HCT116 (cell line): Measurements from ENCODE around the gene MINAR1. TPM values are rescaled to one million over a fixed set of nuclear protein-coding genes. Genes with fewer than 3 reads are reported as not detected.

ENCODE experiments used
- ATAC-seq: fragments of 200-7000 bp; cut with Tn5 transposase; 2 replicates; pipeline ENCODE4 v1.9.1; 2020; ENCODE audit warnings: mild to moderate bottlenecking, moderate library complexity
- BruUV-seq: library from RNA; stranded (reverse); fragments of 400-500 nt; replicated peaks from 2 replicates; lab custom pipeline; 2021; lab: Mats Ljungman, UMichigan
- CTCF ChIA-PET: fragments of 300-600 bp; sonication (Branson Sonifier 250); formaldehyde crosslinking; loops from one replicate; lab custom pipeline; 2021; ENCODE audit warnings: antibody characterized with exemption; lab: Charles Lee
- POLR2A ChIA-PET: fragments of 300-600, 350-600 bp; sonication (Branson Sonifier 250); formaldehyde crosslinking; loops from one replicate; lab custom pipeline; 2021; ENCODE audit warnings: antibody characterized with exemption; lab: Charles Lee
- RAD21 ChIA-PET, 2 experiments: fragments of 300-600 bp; sonication (Branson Sonifier 250); formaldehyde crosslinking; loops; one replicate each; lab custom pipeline; 2023; ENCODE audit warnings: low total read pairs in 2 of 2; ENCODE audit not compliant: uncharacterized antibody in 2 of 2, unreplicated experiment in 2 of 2, low non-redundant PET in 1 of 2; lab: Charles Lee
- DNase-seq: peaks from one replicate; pipeline ENCODE4 v3.0.0-alpha.2; 2010; ENCODE audit warnings: low read depth, low spot score
- H2AFZ ChIP-seq: fragments of 200-600 bp; shearing (Covaris generic), sonication (generic); 2 replicates; pipeline ENCODE4 v1.6.1; 2017; ENCODE audit warnings: low read depth, mixed run types, mixed read lengths, antibody characterized with exemption, low read length; ENCODE audit not compliant: poor library complexity, severe bottlenecking
- H3K27ac ChIP-seq: 2 replicates; pipeline ENCODE4 v1.5.1; 2012; ENCODE audit warnings: low read depth, low read length
- H3K27me3 ChIP-seq: fragments of 200-600 bp; sonication (generic); 2 replicates; pipeline ENCODE4 v1.6.1; 2016; ENCODE audit warnings: mixed run types, low read length, mixed read lengths; ENCODE audit not compliant: insufficient read depth
- H3K36me3 ChIP-seq, 2 experiments: fragments of 200-500 bp in 1 of 2; fragments of 200-600 bp in 1 of 2; sonication (Bioruptor generic) in 1 of 2; sonication (generic) in 1 of 2; 2 replicates each; pipeline versions ENCODE4 v1.5.1 to v1.6.1; 2014 to 2016; ENCODE audit warnings: low read length in 2 of 2, inconsistent platforms in 1 of 2, mixed read lengths in 1 of 2, mixed run types in 1 of 2; ENCODE audit not compliant: insufficient read depth in 2 of 2, control insufficient read depth in 1 of 2
- H3K4me1 ChIP-seq, 2 experiments: fragments of 200-600 bp in 1 of 2; sonication (generic) in 1 of 2; 2 replicates each; pipeline versions ENCODE4 v1.5.1 to v1.6.1; 2012 to 2017; ENCODE audit warnings: low read length in 2 of 2, inconsistent platforms in 1 of 2, mild to moderate bottlenecking in 1 of 2, mixed read lengths in 1 of 2, mixed run types in 1 of 2, moderate library complexity in 1 of 2; ENCODE audit not compliant: insufficient read depth in 2 of 2, control insufficient read depth in 1 of 2
- H3K4me2 ChIP-seq: fragments of 200-600 bp; sonication (generic); 2 replicates; pipeline ENCODE4 v1.6.1; 2017; ENCODE audit warnings: mixed run types, low read length, mixed read lengths
- H3K4me3 ChIP-seq, 2 experiments: fragments of 200-600 bp in 1 of 2; sonication (generic) in 1 of 2; replicated peaks in 1 of 2; 2 replicates each; pipeline ENCODE4 v1.5.1; 2011 to 2016; ENCODE audit warnings: low read length in 2 of 2, control low read depth in 1 of 2, low read depth in 1 of 2, mild to moderate bottlenecking in 1 of 2, mixed read lengths in 1 of 2, mixed run types in 1 of 2
- H3K79me2 ChIP-seq: fragments of 200-600 bp; sonication (generic); 2 replicates; pipeline ENCODE4 v1.6.1; 2017; ENCODE audit warnings: mild to moderate bottlenecking, mixed run types, low read length, moderate library complexity, mixed read lengths; ENCODE audit not compliant: insufficient read depth
- H3K9ac ChIP-seq: fragments of 200-600 bp; sonication (generic); 2 replicates; pipeline ENCODE4 v1.6.1; 2016; ENCODE audit warnings: low read length, mixed read lengths
- H3K9me2 ChIP-seq: fragments of 200-600 bp; sonication (generic), shearing (Covaris generic); 2 replicates; pipeline ENCODE4 v1.6.1; 2017; ENCODE audit warnings: mixed run types, mild to moderate bottlenecking, moderate library complexity; ENCODE audit not compliant: insufficient read depth
- H3K9me3 ChIP-seq, 2 experiments: fragments of 200-500 bp in 1 of 2; fragments of 200-600 bp in 1 of 2; sonication (Bioruptor generic) in 1 of 2; sonication (generic) in 1 of 2; 2 replicates each; pipeline ENCODE4 v1.6.1; 2014 to 2017; ENCODE audit warnings: low read length in 2 of 2, mixed read lengths in 2 of 2, inconsistent platforms in 1 of 2, low read depth in 1 of 2, mild to moderate bottlenecking in 1 of 2, mixed run types in 1 of 2, moderate library complexity in 1 of 2; ENCODE audit not compliant: control insufficient read depth in 1 of 2, insufficient read depth in 1 of 2
- H4K20me1 ChIP-seq: fragments of 200-600 bp; sonication (generic), shearing (Covaris generic); 2 replicates; pipeline ENCODE4 v1.6.1; 2017; ENCODE audit warnings: mixed run types, mild to moderate bottlenecking, moderate library complexity; ENCODE audit not compliant: insufficient read depth
- CBX3 ChIP-seq: IDR thresholded peaks from 2 replicates; pipeline ENCODE4 v1.6.1; 2012; ENCODE audit warnings: low read depth
- CEBPB ChIP-seq: IDR thresholded peaks from 2 replicates; pipeline ENCODE4 v1.6.1; 2012; ENCODE audit warnings: low read depth
- CTCF ChIP-seq, 3 experiments: fragments of 200-600 bp in 1 of 3; sonication (generic) in 1 of 3; IDR thresholded peaks in 2 of 3; conservative IDR thresholded peaks in 1 of 3; 2 replicates each; pipeline ENCODE4 v1.5.1; 2012 to 2017; ENCODE audit warnings: low read depth in 2 of 3, low read length in 2 of 3, antibody characterized with exemption in 1 of 3, borderline replicate concordance in 1 of 3, control low read depth in 1 of 3, mild to moderate bottlenecking in 1 of 3, mixed read lengths in 1 of 3, mixed run types in 1 of 3, moderate library complexity in 1 of 3; ENCODE audit not compliant: insufficient read depth in 1 of 3
- ELF1 ChIP-seq: IDR thresholded peaks from 2 replicates; pipeline ENCODE4 v1.6.1; 2012; ENCODE audit warnings: low read depth, borderline replicate concordance
- FOSL1 ChIP-seq: IDR thresholded peaks from 2 replicates; pipeline ENCODE4 v1.6.1; 2012; ENCODE audit warnings: low read depth
- POLR2AphosphoS5 ChIP-seq: IDR thresholded peaks from 2 replicates; pipeline ENCODE4 v1.6.1; 2011; ENCODE audit warnings: mild to moderate bottlenecking, low read depth, low read length, moderate library complexity
- REST ChIP-seq: IDR thresholded peaks from 2 replicates; pipeline ENCODE4 v1.6.1; 2012; ENCODE audit warnings: low read depth
- TCF7L2 ChIP-seq: IDR thresholded peaks from 2 replicates; pipeline ENCODE4 v1.7.0; 2011; ENCODE audit warnings: borderline replicate concordance, inconsistent platforms; ENCODE audit not compliant: insufficient read depth, insufficient read length; ENCODE audit errors: extremely low read depth
- ZBTB33 ChIP-seq: IDR thresholded peaks from 2 replicates; pipeline ENCODE4 v1.6.1; 2011; ENCODE audit warnings: mild to moderate bottlenecking, low read length, moderate library complexity; ENCODE audit not compliant: insufficient replicate concordance; ENCODE audit errors: extremely low read depth
- ZNF274 ChIP-seq: fragments of 200-500 bp; sonication (Bioruptor generic); IDR thresholded peaks from 2 replicates; pipeline ENCODE4 v1.6.1; 2014; ENCODE audit warnings: mild to moderate bottlenecking, low read depth, low read length, inconsistent platforms
- intact Hi-C: fragments of 100-400 bp; cut with micrococcal nuclease; formaldehyde crosslinking; loops from 2 replicates; pipeline ENCODE4 v1.10.0; 2022
- total RNA-seq: library from RNA; stranded (reverse); gene quantifications from one replicate; pipeline ENCODE4 v1.2.1, GENCODE V29; 2021; ENCODE audit not compliant: unreplicated experiment

Gene MINAR1
- total RNA-seq, 1 experiment from 2014 or later, result 1.9 TPM

- no peak for TF ChIP-seq REST
Measured at GRCh38 chr15:79394231-79394630, 37.9 kb upstream of the MINAR1 start (continued).

- Histone ChIP-seq H3K9ac (no peak overlapping the region), H3K9me2 (no peaks in the 10 kb centered on the region), H2AFZ (no peak overlapping the region), H4K20me1 (no peaks in the 10 kb centered on the region), H3K4me3 (no peak overlapping the region), H3K4me2 (no peak overlapping the region), H3K36me3 (no peaks in the 10 kb centered on the region), H3K9me3 (no peaks in the 10 kb centered on the region), H3K27me3 (no peaks in the 10 kb centered on the region), H3K79me2 (no peaks in the 10 kb centered on the region), H3K27ac (no peak overlapping the region), H3K4me1 (no peaks in the 10 kb centered on the region)
- ChIA-PET CTCF (no interaction called here), POLR2A (no interaction called here), RAD21 (no interaction called here)
- ATAC-seq (no peak), DNase-seq (no peak)
- BruUV-seq, result no TSS peak
- TF ChIP-seq CTCF (IDR thresholded peaks at IDR 0.05 in 2 of 3, conservative IDR thresholded peaks at IDR 0.05 in 1 of 3; ENCODE audit: borderline replicate concordance in 1 of 3, insufficient read depth in 1 of 3, low read depth in 2 of 3, low read length in 2 of 3) (no peak), ZNF274 (no peak), POLR2AphosphoS5 (no peak), ZBTB33 (no peak), TCF7L2 (no peak), CBX3 (no peak), FOSL1 (no peak), ELF1 (no peak), CEBPB (no peak)
- intact Hi-C loops, result no loop called here
Measured at GRCh38 chr15:79396850-79397249, 35.3 kb upstream of the MINAR1 start.
